ENCODE measurements around the gene NR6A1.

Gene NR6A1

DNA sequence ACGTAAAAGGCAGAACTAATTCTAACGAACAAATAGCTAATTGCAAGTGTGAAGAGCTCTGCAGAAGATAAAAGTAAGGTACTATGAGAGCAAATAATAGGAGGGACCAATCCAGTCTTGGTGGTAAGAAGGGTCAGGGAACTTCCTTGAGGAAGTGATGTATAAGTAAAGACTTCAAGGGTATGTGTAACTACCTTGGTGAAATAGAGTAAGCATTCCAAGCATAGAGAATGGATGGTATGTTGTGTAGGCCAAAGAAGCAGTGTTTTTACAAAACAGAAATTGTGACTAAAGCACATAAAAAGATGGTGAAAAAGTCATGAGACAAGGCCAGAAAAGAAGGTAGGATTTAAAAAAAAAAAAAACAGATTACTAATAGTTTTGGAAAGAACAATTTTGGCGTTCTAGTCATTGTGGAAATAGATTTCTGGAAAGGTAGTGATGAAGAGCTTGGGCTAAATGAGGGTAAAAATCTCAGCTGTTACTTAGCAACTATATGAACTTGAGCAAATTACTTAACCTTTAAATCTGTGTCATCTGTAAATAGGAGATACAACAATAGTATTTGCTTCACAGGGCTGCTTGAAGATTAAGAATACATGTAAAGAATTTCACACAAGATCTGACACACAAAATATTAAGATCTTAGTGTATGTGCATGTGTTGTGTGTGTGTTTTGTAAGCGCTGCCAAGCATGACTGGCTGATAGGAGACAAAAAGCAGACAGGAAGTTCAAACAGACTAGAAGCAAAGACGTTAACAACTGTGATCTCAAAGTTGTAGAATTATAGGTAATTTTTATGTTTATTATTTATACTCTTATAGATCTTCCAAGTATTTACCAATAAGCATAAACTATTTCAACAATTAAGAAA is 73.5 kb downstream of the NR6A1 start:
- H3K9me3 ChIP-seq (ENCODE audit: control insufficient read depth, low read length): no peaks in the 10 kb centered on the region
- no peak overlapping the region for H3K9ac ChIP-seq (ENCODE audit: low read length)
- no peak overlapping the region for H3K4me3 ChIP-seq (ENCODE audit: low read length)
- H3K27me3 ChIP-seq (ENCODE audit: control insufficient read depth, insufficient read depth, low read length): no peaks in the 10 kb centered on the region
- no peaks in the 10 kb centered on the region for H3K36me3 ChIP-seq (ENCODE audit: control insufficient read depth, insufficient read depth, low read length)
- H3K4me1 ChIP-seq (ENCODE audit: control insufficient read depth, insufficient read depth, low read length): no peaks in the 10 kb centered on the region

DNA sequence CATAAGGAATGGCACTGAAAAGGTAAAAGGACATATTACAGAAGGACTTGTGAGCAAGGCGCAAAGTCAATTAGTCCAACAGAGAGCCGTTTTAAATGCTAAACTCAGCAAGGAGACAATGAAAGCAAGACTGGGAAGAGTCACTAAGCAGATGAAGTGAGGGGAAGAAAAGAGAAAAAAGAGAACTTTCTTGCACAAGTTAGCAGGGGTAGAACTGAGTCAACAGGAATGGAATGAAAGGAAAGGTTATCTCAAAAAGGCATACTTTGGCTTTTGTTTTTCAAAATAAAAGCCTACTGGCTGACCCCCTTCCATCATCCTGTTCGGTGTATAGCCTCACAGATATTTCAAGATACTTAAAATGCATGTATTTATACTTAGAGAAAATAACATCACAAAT is 75.0 kb downstream of the NR6A1 start:
- Histone ChIP-seq H3K9me3 (ENCODE audit: control insufficient read depth, low read length) (no peaks in the 10 kb centered on the region), H3K27me3 (ENCODE audit: control insufficient read depth, insufficient read depth, low read length) (no peaks in the 10 kb centered on the region), H3K4me3 (ENCODE audit: low read length) (no peak overlapping the region), H3K36me3 (ENCODE audit: control insufficient read depth, insufficient read depth, low read length) (no peaks in the 10 kb centered on the region), H3K9ac (ENCODE audit: low read length) (no peak overlapping the region), H3K4me1 (ENCODE audit: control insufficient read depth, insufficient read depth, low read length) (no peaks in the 10 kb centered on the region)

DNA sequence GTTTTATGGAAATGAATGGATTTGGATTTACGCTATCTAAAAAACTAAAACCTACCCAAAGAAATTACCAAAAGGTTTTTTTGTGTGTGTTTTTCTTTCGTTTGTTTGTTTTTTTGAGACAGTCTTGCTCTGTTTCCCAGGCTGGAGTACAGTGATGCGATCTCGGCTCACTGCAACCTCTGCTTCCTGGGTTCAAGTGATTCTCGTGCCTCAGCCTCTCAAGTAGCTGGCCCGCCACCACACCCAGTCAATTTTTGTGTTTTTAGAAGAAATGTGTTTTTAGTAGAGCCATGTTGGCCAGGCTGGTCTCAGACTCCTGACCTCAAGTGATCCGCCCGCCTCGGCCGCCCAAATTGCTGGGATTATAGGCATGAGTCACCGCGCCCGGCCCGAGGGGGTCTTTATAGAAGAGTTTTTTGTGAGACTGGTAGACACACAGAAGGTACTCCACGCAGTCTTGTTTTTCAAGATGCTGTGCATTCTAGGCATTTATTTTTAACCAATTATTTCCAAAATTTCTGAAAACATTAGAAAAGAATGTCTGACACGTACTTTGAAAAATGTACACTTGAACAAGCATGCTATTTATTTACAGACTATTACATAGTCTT is 75.7 kb downstream of the NR6A1 start:
- H3K36me3 ChIP-seq (ENCODE audit: control insufficient read depth, insufficient read depth, low read length): no peaks in the 10 kb centered on the region
- H3K9me3 ChIP-seq (ENCODE audit: control insufficient read depth, low read length): no peaks in the 10 kb centered on the region
- no peaks in the 10 kb centered on the region for H3K4me1 ChIP-seq (ENCODE audit: control insufficient read depth, insufficient read depth, low read length)
- H3K9ac ChIP-seq (ENCODE audit: low read length): no peak overlapping the region
- H3K27me3 ChIP-seq (ENCODE audit: control insufficient read depth, insufficient read depth, low read length): no peaks in the 10 kb centered on the region
- H3K4me3 ChIP-seq (ENCODE audit: low read length): no peak overlapping the region

- no peaks in the 10 kb centered on the region for H3K9me3 ChIP-seq (ENCODE audit: control insufficient read depth, low read length)
- H3K4me3 ChIP-seq (ENCODE audit: low read length): no peak overlapping the region
- H3K36me3 ChIP-seq (ENCODE audit: control insufficient read depth, insufficient read depth, low read length): no peaks in the 10 kb centered on the region
These were observed 76.5 kb downstream of the NR6A1 start for GRCh38 chr9:124694414-124695279.

DNA sequence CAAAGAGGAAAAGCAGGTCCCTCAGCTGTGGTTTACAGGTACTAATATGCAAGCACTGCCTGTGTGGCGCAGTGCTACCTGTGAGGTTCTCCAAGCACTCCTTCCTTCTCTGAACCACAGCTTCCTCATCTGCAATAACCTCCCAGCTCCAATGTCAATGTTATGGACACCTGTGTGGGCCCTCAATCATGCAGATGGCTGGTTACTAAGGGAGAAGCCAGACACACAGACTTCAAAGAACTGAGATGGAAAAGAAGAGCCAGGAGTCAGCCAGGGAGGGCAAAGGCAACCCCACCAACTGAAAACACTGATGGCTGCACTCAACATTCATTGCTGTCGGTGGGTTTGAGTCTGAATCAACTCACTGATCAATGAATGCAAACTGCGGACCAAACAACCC is 77.7 kb downstream of the NR6A1 start:
- H3K9ac ChIP-seq (ENCODE audit: low read length): no peak overlapping the region
- H3K27me3 ChIP-seq (ENCODE audit: control insufficient read depth, insufficient read depth, low read length): no peaks in the 10 kb centered on the region
- no peak overlapping the region for H3K4me3 ChIP-seq (ENCODE audit: low read length)
- no peaks in the 10 kb centered on the region for H3K4me1 ChIP-seq (ENCODE audit: control insufficient read depth, insufficient read depth, low read length)
- H3K9me3 ChIP-seq (ENCODE audit: control insufficient read depth, low read length): no peaks in the 10 kb centered on the region
- H3K36me3 ChIP-seq (ENCODE audit: control insufficient read depth, insufficient read depth, low read length): no peaks in the 10 kb centered on the region

More at GRCh38 chr9:124694414-124695279, 76.5 kb downstream of the NR6A1 start:
- Histone ChIP-seq H3K9ac (ENCODE audit: low read length) (no peak overlapping the region), H3K4me1 (ENCODE audit: control insufficient read depth, insufficient read depth, low read length) (no peaks in the 10 kb centered on the region), H3K27me3 (ENCODE audit: control insufficient read depth, insufficient read depth, low read length) (no peaks in the 10 kb centered on the region)

- Histone ChIP-seq H3K27me3 (ENCODE audit: control insufficient read depth, insufficient read depth, low read length) (no peaks in the 10 kb centered on the region), H3K4me1 (ENCODE audit: control insufficient read depth, insufficient read depth, low read length) (no peaks in the 10 kb centered on the region), H3K36me3 (ENCODE audit: control insufficient read depth, insufficient read depth, low read length) (no peaks in the 10 kb centered on the region), H3K9me3 (ENCODE audit: control insufficient read depth, low read length) (no peaks in the 10 kb centered on the region), H3K4me3 (ENCODE audit: low read length) (no peak overlapping the region), H3K9ac (ENCODE audit: low read length) (no peak overlapping the region)
These were observed 82.7 kb downstream of the NR6A1 start for GRCh38 chr9:124688238-124688904.

DNA sequence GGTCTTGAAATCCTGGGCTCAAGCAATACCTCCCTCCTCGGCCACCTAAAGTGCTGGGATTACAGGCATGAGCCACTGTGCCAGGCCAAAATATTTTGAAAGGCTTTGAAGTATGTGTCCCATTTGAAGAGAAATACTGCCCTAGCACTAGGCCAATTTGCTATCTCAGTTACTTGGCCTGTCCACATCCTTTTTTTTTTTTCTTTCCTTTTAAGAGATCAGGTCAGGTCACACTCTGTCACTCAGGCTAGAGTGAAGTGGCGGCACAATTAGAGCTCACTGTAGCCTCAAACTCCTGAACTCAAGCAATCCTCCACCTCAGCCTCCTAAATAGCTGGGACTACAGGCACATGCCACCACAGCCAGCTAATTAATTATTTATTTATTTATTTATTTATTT is 84.2 kb downstream of the NR6A1 start:
- Histone ChIP-seq H3K4me3 (ENCODE audit: low read length) (no peak overlapping the region), H3K9me3 (ENCODE audit: control insufficient read depth, low read length) (no peaks in the 10 kb centered on the region), H3K27me3 (ENCODE audit: control insufficient read depth, insufficient read depth, low read length) (no peaks in the 10 kb centered on the region), H3K36me3 (ENCODE audit: control insufficient read depth, insufficient read depth, low read length) (no peaks in the 10 kb centered on the region), H3K4me1 (ENCODE audit: control insufficient read depth, insufficient read depth, low read length) (no peaks in the 10 kb centered on the region), H3K9ac (ENCODE audit: low read length) (no peak overlapping the region)

GRCh38 chr9:124685217-124685616 is 85.9 kb downstream of the NR6A1 start:
- Histone ChIP-seq H3K9me3 (ENCODE audit: control insufficient read depth, low read length) (no peaks in the 10 kb centered on the region), H3K4me1 (ENCODE audit: control insufficient read depth, insufficient read depth, low read length) (no peaks in the 10 kb centered on the region), H3K36me3 (ENCODE audit: control insufficient read depth, insufficient read depth, low read length) (no peaks in the 10 kb centered on the region), H3K27me3 (ENCODE audit: control insufficient read depth, insufficient read depth, low read length) (no peaks in the 10 kb centered on the region), H3K4me3 (ENCODE audit: low read length) (no peak overlapping the region), H3K9ac (ENCODE audit: low read length) (no peak overlapping the region)

DNA sequence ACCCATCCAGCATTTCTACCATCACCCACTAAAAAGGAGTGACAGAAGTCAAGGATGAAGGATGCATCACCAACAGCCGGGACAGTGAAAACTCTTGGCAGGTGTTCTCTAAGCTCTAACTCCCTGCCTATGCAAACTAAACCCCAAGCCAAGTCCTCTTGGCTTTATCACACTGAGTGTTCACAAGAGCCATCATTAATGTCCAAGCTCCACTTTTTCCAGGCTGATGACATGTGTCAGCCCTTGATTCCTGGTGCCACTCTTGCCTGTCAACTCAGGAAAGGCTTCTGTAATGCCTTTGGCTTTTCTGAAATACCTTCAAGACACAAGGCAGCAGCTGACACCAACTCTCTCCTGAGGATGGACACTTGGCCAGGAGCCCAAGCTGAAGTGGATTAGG is 86.9 kb downstream of the NR6A1 start:
- Histone ChIP-seq H3K4me1 (ENCODE audit: control insufficient read depth, insufficient read depth, low read length) (no peaks in the 10 kb centered on the region), H3K9ac (ENCODE audit: low read length) (no peak overlapping the region), H3K27me3 (ENCODE audit: control insufficient read depth, insufficient read depth, low read length) (no peaks in the 10 kb centered on the region), H3K4me3 (ENCODE audit: low read length) (no peak overlapping the region), H3K36me3 (ENCODE audit: control insufficient read depth, insufficient read depth, low read length) (no peaks in the 10 kb centered on the region), H3K9me3 (ENCODE audit: control insufficient read depth, low read length) (no peaks in the 10 kb centered on the region)

- Histone ChIP-seq H3K9ac (ENCODE audit: low read length) (no peak overlapping the region), H3K36me3 (ENCODE audit: control insufficient read depth, insufficient read depth, low read length) (no peaks in the 10 kb centered on the region), H3K27me3 (ENCODE audit: control insufficient read depth, insufficient read depth, low read length) (no peaks in the 10 kb centered on the region), H3K4me1 (ENCODE audit: control insufficient read depth, insufficient read depth, low read length) (no peaks in the 10 kb centered on the region), H3K4me3 (ENCODE audit: low read length) (no peak overlapping the region), H3K9me3 (ENCODE audit: control insufficient read depth, low read length) (no peaks in the 10 kb centered on the region)
These were observed 88.1 kb downstream of the NR6A1 start for GRCh38 chr9:124683043-124683442.

- H3K9ac ChIP-seq (ENCODE audit: low read length): no peak overlapping the region
- H3K36me3 ChIP-seq (ENCODE audit: control insufficient read depth, insufficient read depth, low read length): no peaks in the 10 kb centered on the region
- H3K27me3 ChIP-seq (ENCODE audit: control insufficient read depth, insufficient read depth, low read length): no peaks in the 10 kb centered on the region
- H3K9me3 ChIP-seq (ENCODE audit: control insufficient read depth, low read length): no peaks in the 10 kb centered on the region
- H3K4me3 ChIP-seq (ENCODE audit: low read length): no peak overlapping the region
- H3K4me1 ChIP-seq (ENCODE audit: control insufficient read depth, insufficient read depth, low read length): no peaks in the 10 kb centered on the region
These were observed 90.3 kb downstream of the NR6A1 start for GRCh38 chr9:124680714-124681390.

Data from mucosa of stomach (tissue), 1 donor.